Measurements from ENCODE around the gene CENATAC.

Gene CENATAC

DNA sequence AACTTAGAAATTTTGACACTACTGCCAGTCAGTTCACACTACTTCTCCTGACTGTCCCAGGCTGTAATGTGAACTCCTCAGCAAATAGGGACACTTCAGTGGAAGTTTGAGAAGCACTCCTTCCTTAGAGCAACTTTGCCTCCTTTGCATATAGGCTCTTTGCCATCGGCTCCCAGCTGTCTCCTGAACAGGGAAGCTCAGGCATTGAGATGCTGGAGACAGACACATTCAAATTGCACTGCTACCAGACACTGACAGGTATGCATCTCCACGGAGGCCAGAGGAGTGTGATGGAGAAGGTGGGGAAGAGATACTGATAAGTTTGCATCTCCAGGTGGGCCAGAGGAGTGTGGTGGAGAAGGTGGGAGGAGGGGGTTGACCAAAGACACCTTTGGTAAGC is 22.1 kb downstream of the CENATAC start:
- Histone ChIP-seq H3K27ac (ENCODE audit: low read length) (peak overlapping the region; percentile 7), H3K4me3 (ENCODE audit: low read depth in 1 of 2, low read length in 2 of 2) (peak overlapping the region; percentile 88 to 99), H3K36me3 (ENCODE audit: control insufficient read depth in 1 of 2, insufficient read depth in 2 of 2, low read length in 2 of 2) (peaks cover 42 to 46% of the 10 kb centered on the region in 2 donors), H3K9me3 (ENCODE audit: control insufficient read depth in 1 of 2, low read length in 2 of 2) (no peaks in the 10 kb centered on the region), H3K27me3 (ENCODE audit: low read depth, low read length) (no peaks in the 10 kb centered on the region), H3K4me1 (ENCODE audit: control insufficient read depth in 1 of 2, insufficient read depth in 2 of 2, low read length in 2 of 2) (peaks cover 11 to 40% of the 10 kb centered on the region in 2 donors)

DNA sequence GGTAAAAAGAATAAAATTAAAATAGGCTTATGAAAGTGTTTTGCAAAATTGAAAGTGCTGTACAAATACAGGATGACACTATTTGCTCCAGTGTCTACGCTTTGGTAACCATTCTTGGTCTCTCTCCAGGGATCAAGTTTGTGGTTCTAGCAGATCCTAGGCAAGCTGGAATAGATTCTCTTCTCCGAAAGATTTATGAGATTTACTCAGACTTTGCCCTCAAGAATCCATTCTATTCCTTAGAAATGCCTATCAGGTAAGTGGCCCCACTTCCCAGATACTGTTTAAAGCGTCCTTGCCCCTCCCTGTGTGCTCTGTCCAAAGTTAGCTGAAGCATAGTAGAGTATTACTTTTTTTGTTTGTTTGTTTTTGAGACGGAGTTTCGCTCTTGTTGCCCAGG is 23.7 kb downstream of the CENATAC start:
- peaks cover 11 to 29% of the 10 kb centered on the region in 2 donors for H3K4me1 ChIP-seq (ENCODE audit: control insufficient read depth in 1 of 2, insufficient read depth in 2 of 2, low read length in 2 of 2)
- no peak overlapping the region for H3K4me3 ChIP-seq (ENCODE audit: low read depth in 1 of 2, low read length in 2 of 2)
- peaks cover 34 to 48% of the 10 kb centered on the region in 2 donors for H3K36me3 ChIP-seq (ENCODE audit: control insufficient read depth in 1 of 2, insufficient read depth in 2 of 2, low read length in 2 of 2)

GRCh38 chr11:119023741-119024140 is 25.8 kb downstream of the CENATAC start:
- Histone ChIP-seq H3K4me1 (ENCODE audit: control insufficient read depth in 1 of 2, insufficient read depth in 2 of 2, low read length in 2 of 2) (peaks cover 11 to 20% of the 10 kb centered on the region in 2 donors), H3K27ac (ENCODE audit: low read length) (no peak overlapping the region), H3K9me3 (ENCODE audit: control insufficient read depth in 1 of 2, low read length in 2 of 2) (no peaks in the 10 kb centered on the region), H3K4me3 (ENCODE audit: low read depth in 1 of 2, low read length in 2 of 2) (no peak overlapping the region), H3K36me3 (ENCODE audit: control insufficient read depth in 1 of 2, insufficient read depth in 2 of 2, low read length in 2 of 2) (peaks cover 32 to 56% of the 10 kb centered on the region in 2 donors), H3K27me3 (ENCODE audit: low read depth, low read length) (no peaks in the 10 kb centered on the region)

More for the DNA sequence above, 23.7 kb downstream of the CENATAC start:
- H3K27me3 ChIP-seq (ENCODE audit: low read depth, low read length), result no peaks in the 10 kb centered on the region
- no peaks in the 10 kb centered on the region for H3K9me3 ChIP-seq (ENCODE audit: control insufficient read depth in 1 of 2, low read length in 2 of 2)
- no peak overlapping the region for H3K27ac ChIP-seq (ENCODE audit: low read length)

GRCh38 chr11:119024430-119025098 is 26.6 kb downstream of the CENATAC start:
- Histone ChIP-seq H3K4me1 (ENCODE audit: control insufficient read depth in 1 of 2, insufficient read depth in 2 of 2, low read length in 2 of 2) (peaks cover 11 to 26% of the 10 kb centered on the region in 2 donors), H3K9me3 (ENCODE audit: control insufficient read depth in 1 of 2, low read length in 2 of 2) (no peaks in the 10 kb centered on the region), H3K4me3 (ENCODE audit: low read depth in 1 of 2, low read length in 2 of 2) (no peak overlapping the region), H3K36me3 (ENCODE audit: control insufficient read depth in 1 of 2, insufficient read depth in 2 of 2, low read length in 2 of 2) (peaks cover 32 to 56% of the 10 kb centered on the region in 2 donors), H3K27ac (ENCODE audit: low read length) (peak overlapping the region; percentile 25), H3K27me3 (ENCODE audit: low read depth, low read length) (no peaks in the 10 kb centered on the region)

DNA sequence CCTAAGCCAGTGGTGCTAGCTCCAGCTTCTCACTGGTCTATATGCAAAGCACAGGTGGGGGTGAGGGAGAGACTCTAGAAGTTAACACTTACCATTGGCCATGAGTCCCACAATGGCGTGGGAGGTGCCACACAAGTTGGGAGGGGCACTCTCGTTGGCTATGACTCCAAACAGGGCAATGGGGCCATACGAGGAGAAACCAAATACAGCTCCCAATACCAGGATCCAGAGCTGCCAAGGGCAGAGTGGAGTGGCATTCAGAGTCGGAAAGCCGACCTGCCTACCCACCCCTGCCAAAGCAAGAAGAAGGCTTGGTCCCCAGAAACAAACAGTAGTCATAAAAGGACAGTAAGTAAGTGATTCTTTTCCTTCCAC is 27.1 kb downstream of the CENATAC start:
- Histone ChIP-seq H3K9me3 (ENCODE audit: control insufficient read depth in 1 of 2, low read length in 2 of 2) (no peaks in the 10 kb centered on the region), H3K36me3 (ENCODE audit: control insufficient read depth in 1 of 2, insufficient read depth in 2 of 2, low read length in 2 of 2) (peaks cover 29 to 56% of the 10 kb centered on the region in 2 donors), H3K4me3 (ENCODE audit: low read depth in 1 of 2, low read length in 2 of 2) (no peak overlapping the region), H3K27ac (ENCODE audit: low read length) (peak overlapping the region; percentile 22), H3K4me1 (ENCODE audit: control insufficient read depth in 1 of 2, insufficient read depth in 2 of 2, low read length in 2 of 2) (peaks cover 6 to 26% of the 10 kb centered on the region in 2 donors), H3K27me3 (ENCODE audit: low read depth, low read length) (no peaks in the 10 kb centered on the region)

DNA sequence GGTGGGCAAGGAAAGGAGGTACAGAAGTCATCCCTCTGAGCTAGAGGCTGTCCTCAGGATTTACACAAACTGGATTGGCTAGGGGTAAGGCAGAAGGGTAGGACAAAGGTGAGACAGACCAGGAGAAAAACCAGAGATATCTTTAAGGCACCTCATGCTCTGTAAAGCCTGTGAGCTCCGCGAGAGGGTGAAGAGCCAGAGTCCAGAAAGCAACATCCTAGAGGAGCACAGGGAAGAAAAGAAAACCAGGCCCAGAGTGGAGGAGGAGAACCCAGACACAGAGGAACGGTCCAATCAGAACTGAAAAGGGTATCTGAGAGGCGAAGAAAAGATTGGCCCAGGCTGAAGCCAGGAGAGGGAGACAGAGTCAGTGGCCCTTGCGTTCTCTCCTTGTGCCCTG is 27.6 kb downstream of the CENATAC start:
- H3K9me3 ChIP-seq (ENCODE audit: control insufficient read depth in 1 of 2, low read length in 2 of 2), result no peaks in the 10 kb centered on the region
- peaks cover 5 to 22% of the 10 kb centered on the region in 2 donors for H3K4me1 ChIP-seq (ENCODE audit: control insufficient read depth in 1 of 2, insufficient read depth in 2 of 2, low read length in 2 of 2)
- H3K27ac ChIP-seq (ENCODE audit: low read length), result no peak overlapping the region
- peak overlapping the region in 1 of 2 donors; percentile 8 for H3K4me3 ChIP-seq (ENCODE audit: low read depth in 1 of 2, low read length in 2 of 2)
- no peaks in the 10 kb centered on the region for H3K27me3 ChIP-seq (ENCODE audit: low read depth, low read length)
- peaks cover 27 to 56% of the 10 kb centered on the region in 2 donors for H3K36me3 ChIP-seq (ENCODE audit: control insufficient read depth in 1 of 2, insufficient read depth in 2 of 2, low read length in 2 of 2)

GRCh38 chr11:119025978-119026766 is 28.2 kb downstream of the CENATAC start:
- Histone ChIP-seq H3K9me3 (ENCODE audit: control insufficient read depth in 1 of 2, low read length in 2 of 2) (no peaks in the 10 kb centered on the region), H3K4me1 (ENCODE audit: control insufficient read depth in 1 of 2, insufficient read depth in 2 of 2, low read length in 2 of 2) (peaks cover 4 to 19% of the 10 kb centered on the region in 2 donors), H3K27me3 (ENCODE audit: low read depth, low read length) (no peaks in the 10 kb centered on the region), H3K4me3 (ENCODE audit: low read depth in 1 of 2, low read length in 2 of 2) (peak overlapping the region in 1 of 2 donors; percentile 8), H3K36me3 (ENCODE audit: control insufficient read depth in 1 of 2, insufficient read depth in 2 of 2, low read length in 2 of 2) (peaks cover 25 to 51% of the 10 kb centered on the region in 2 donors), H3K27ac (ENCODE audit: low read length) (peak overlapping the region; percentile 26)

DNA sequence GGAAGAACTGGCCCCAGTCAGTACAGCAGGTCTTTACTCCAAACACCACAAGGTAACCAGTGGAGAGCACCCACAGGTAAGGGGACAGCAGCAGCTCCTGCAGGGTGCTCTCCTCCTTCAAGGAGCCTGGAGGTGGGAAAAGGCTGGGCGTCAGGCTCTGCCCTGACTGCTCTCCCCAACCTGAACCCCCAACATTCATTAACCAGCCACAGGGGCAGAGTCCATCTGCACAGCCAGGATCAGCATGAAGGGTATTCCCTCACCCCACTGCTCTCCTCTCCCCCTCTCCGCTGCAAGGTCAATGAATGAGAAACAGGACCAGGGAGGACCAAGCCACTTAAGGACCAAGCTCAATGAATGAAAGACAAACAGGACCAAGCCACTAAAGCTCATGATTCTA is 29.0 kb downstream of the CENATAC start:
- H3K27ac ChIP-seq (ENCODE audit: low read length), result no peak overlapping the region
- peak overlapping the region in 1 of 2 donors; percentile 4 for H3K4me3 ChIP-seq (ENCODE audit: low read depth in 1 of 2, low read length in 2 of 2)
- peaks cover 0 to 16% of the 10 kb centered on the region in 2 donors for H3K4me1 ChIP-seq (ENCODE audit: control insufficient read depth in 1 of 2, insufficient read depth in 2 of 2, low read length in 2 of 2)
- H3K9me3 ChIP-seq (ENCODE audit: control insufficient read depth in 1 of 2, low read length in 2 of 2), result no peaks in the 10 kb centered on the region
- peaks cover 18 to 48% of the 10 kb centered on the region in 2 donors for H3K36me3 ChIP-seq (ENCODE audit: control insufficient read depth in 1 of 2, insufficient read depth in 2 of 2, low read length in 2 of 2)
- no peaks in the 10 kb centered on the region for H3K27me3 ChIP-seq (ENCODE audit: low read depth, low read length)

DNA sequence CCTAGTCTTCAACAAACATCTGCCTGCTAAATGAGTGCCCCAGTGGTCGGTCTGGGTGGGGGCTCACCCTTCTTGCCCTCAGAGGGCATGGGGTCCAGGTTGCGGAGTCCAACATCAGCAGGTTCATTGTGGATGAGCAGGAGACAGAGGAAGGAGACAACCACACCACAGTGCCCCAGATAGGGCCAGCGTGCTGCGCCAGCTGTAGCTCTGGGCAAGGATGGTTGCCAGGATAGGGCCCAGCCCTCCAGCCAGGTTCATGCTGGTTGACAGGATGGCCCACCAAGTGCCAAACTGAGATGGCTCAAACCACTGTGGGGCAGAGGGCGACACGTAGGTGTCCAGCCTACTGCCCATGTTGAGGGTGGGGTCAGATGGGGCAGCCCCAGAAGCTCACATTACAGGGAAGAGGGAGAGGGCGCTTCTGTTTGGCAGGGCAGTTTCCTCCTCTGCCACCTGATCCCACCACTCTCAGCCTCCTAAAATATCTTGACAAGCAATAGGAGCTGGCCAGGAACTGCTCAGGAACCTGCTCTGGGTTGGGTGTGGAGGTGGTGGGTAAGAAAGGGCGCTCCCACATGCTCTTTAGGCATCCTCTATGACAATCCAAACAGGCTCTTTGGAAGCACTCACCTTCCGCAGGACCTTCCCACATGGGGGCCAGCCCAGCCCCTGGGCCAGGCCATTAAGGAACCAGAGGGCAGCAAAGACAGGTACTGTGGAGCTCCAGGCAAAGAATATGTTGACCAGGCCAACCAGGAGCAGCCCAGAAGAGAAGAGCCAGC is 29.8 kb downstream of the CENATAC start:
- Histone ChIP-seq H3K27ac (ENCODE audit: low read length) (peak overlapping the region; percentile 3), H3K9me3 (ENCODE audit: control insufficient read depth in 1 of 2, low read length in 2 of 2) (no peaks in the 10 kb centered on the region), H3K27me3 (ENCODE audit: low read depth, low read length) (no peaks in the 10 kb centered on the region), H3K36me3 (ENCODE audit: control insufficient read depth in 1 of 2, insufficient read depth in 2 of 2, low read length in 2 of 2) (peaks cover 18 to 40% of the 10 kb centered on the region in 2 donors), H3K4me1 (ENCODE audit: control insufficient read depth in 1 of 2, insufficient read depth in 2 of 2, low read length in 2 of 2) (peaks cover 0 to 16% of the 10 kb centered on the region in 2 donors), H3K4me3 (ENCODE audit: low read depth in 1 of 2, low read length in 2 of 2) (peak overlapping the region in 1 of 2 donors; percentile 76)

DNA sequence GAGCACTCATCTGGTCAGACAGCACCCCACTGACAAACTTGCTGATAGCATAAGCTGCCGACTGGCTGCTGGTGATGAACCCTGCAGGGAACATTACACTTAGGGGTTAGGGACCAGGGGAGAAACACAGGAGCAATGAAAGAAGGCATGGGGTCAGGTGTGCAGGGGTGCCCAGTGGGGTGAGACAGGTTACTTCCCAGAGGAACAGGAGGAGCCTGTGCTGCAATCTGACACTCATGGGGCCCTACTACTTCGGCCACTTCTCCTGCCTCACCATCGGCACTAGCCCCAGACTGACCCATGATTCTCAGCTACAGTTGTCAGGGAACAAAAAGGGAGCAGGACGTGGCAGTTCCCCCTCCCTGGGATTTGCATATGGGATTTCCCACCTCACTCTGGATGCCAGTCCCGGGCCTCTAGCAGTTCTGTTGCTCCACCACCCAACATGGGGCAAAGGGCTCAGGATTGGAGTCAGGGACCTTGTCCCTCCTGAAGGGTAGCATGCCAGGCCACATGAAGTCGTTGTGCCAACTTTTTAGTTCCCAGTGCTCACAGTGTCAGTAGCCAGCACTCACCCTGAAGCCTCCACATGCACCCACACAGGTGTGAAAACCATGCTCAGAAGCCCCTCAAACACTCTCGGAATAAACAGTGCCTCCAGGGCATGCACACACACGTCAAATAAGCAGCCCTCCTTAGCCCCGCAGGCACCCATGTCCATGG is 30.6 kb downstream of the CENATAC start:
- Histone ChIP-seq H3K27me3 (ENCODE audit: low read depth, low read length) (no peaks in the 10 kb centered on the region), H3K4me1 (ENCODE audit: control insufficient read depth in 1 of 2, insufficient read depth in 2 of 2, low read length in 2 of 2) (peaks cover 0 to 16% of the 10 kb centered on the region in 2 donors), H3K9me3 (ENCODE audit: control insufficient read depth in 1 of 2, low read length in 2 of 2) (no peaks in the 10 kb centered on the region), H3K27ac (ENCODE audit: low read length) (peak overlapping the region; percentile 62), H3K4me3 (ENCODE audit: low read depth in 1 of 2, low read length in 2 of 2) (peak overlapping the region in 1 of 2 donors; percentile 76), H3K36me3 (ENCODE audit: control insufficient read depth in 1 of 2, insufficient read depth in 2 of 2, low read length in 2 of 2) (peaks cover 14 to 35% of the 10 kb centered on the region in 2 donors)

Data from muscle layer of duodenum (tissue), 2 donors.